ENCODE measurements around the gene GSK3B. TPM values are rescaled to one million over a fixed set of nuclear protein-coding genes. Genes with fewer than 3 reads are reported as not detected.

GSK3B gene
- polyA plus RNA-seq, 1 donor (not counting 4 experiments of a cell fraction or from before 2014, with no cell fraction given) = 73.3 TPM

- Histone ChIP-seq H3K9ac (ENCODE audit: control insufficient read depth, extremely low read depth, insufficient read depth, low read length) (no peak overlapping the region), H3K27ac (ENCODE audit: control insufficient read depth, insufficient read depth, low read length) (no peak overlapping the region)
Observed at GRCh38 chr3:120047686-120048085, 46.6 kb downstream of the GSK3B start.

GRCh38 chr3:120040813-120041377 lies 53.4 kb downstream of the GSK3B start:
- FAIRE-seq = no peak
- no peak overlapping the region for H3K9ac ChIP-seq (ENCODE audit: control insufficient read depth, extremely low read depth, insufficient read depth, low read length)
- no peaks in the 10 kb centered on the region for H3K9me1 ChIP-seq (ENCODE audit: control insufficient read depth, extremely low read depth, insufficient read depth, low read length)
- H3K9me3 ChIP-seq (ENCODE audit: control insufficient read depth, low read depth, low read length) = peaks cover 22% of the 10 kb centered on the region
- no peaks in the 10 kb centered on the region for H3K4me1 ChIP-seq (ENCODE audit: control insufficient read depth, extremely low read depth, insufficient read depth, low read length)
- H3K4me3 ChIP-seq (ENCODE audit: control insufficient read depth in 2 of 3, extremely low read depth in 1 of 3, insufficient read depth in 2 of 3, low read depth in 1 of 3, low read length in 3 of 3) = no peak overlapping the region
- no peak overlapping the region for H3K27ac ChIP-seq (ENCODE audit: control insufficient read depth, insufficient read depth, low read length)
- H4K20me1 ChIP-seq (ENCODE audit: control insufficient read depth, extremely low read depth, insufficient read depth, low read length) = peaks cover 29% of the 10 kb centered on the region
- H3K79me2 ChIP-seq (ENCODE audit: control insufficient read depth, insufficient read depth, low read length) = peaks cover 100% of the 10 kb centered on the region
- H3K36me3 ChIP-seq (ENCODE audit: control insufficient read depth in 2 of 2, extremely low read depth in 1 of 2, insufficient read depth in 2 of 2, low read length in 2 of 2) = peaks cover 5 to 16% of the 10 kb centered on the region in 2 experiments
- TF ChIP-seq EZH2 (IDR thresholded peaks at IDR 0.05; ENCODE audit: low read length) (no peak), CTCF (optimal IDR thresholded peaks at IDR 0.05 in 1 of 3, IDR thresholded peaks at IDR 0.05 in 1 of 3, conservative IDR thresholded peaks at IDR 0.05 in 1 of 3; ENCODE audit: extremely low read depth in 1 of 3, insufficient read depth in 2 of 3, low read length in 3 of 3) (no peak)
- DNase-seq (ENCODE audit: low read depth, low spot score) = no peak
- dilution Hi-C loops (cut with MboI; ENCODE audit: extremely low pct_ligation_motif_present, low sequenced_read_pairs) = no loop called here
- H3K27me3 ChIP-seq (ENCODE audit: control insufficient read depth, extremely low read depth, insufficient read depth, low read length) = no peaks in the 10 kb centered on the region
- H3K4me2 ChIP-seq (ENCODE audit: control insufficient read depth, extremely low read depth, insufficient read depth, low read depth, low read length) = no peak overlapping the region
- no peak overlapping the region for H2AFZ ChIP-seq (ENCODE audit: control insufficient read depth, low read length)

More at GRCh38 chr3:120047686-120048085, 46.6 kb downstream of the GSK3B start:
- H3K4me2 ChIP-seq (ENCODE audit: control insufficient read depth, extremely low read depth, insufficient read depth, low read depth, low read length) = no peak overlapping the region
- peaks cover 27% of the 10 kb centered on the region for H4K20me1 ChIP-seq (ENCODE audit: control insufficient read depth, extremely low read depth, insufficient read depth, low read length)
- dilution Hi-C loops (cut with MboI; ENCODE audit: extremely low pct_ligation_motif_present, low sequenced_read_pairs) = no loop called here
- H3K79me2 ChIP-seq (ENCODE audit: control insufficient read depth, insufficient read depth, low read length) = peaks cover 100% of the 10 kb centered on the region
- H3K4me3 ChIP-seq (ENCODE audit: control insufficient read depth in 2 of 3, extremely low read depth in 1 of 3, insufficient read depth in 2 of 3, low read depth in 1 of 3, low read length in 3 of 3) = no peak overlapping the region
- no peak overlapping the region for H2AFZ ChIP-seq (ENCODE audit: control insufficient read depth, low read length)
- TF ChIP-seq CTCF (optimal IDR thresholded peaks at IDR 0.05 in 1 of 3, IDR thresholded peaks at IDR 0.05 in 1 of 3, conservative IDR thresholded peaks at IDR 0.05 in 1 of 3; ENCODE audit: extremely low read depth in 1 of 3, insufficient read depth in 2 of 3, low read length in 3 of 3) (no peak), EZH2 (IDR thresholded peaks at IDR 0.05; ENCODE audit: low read length) (no peak)
- H3K9me3 ChIP-seq (ENCODE audit: control insufficient read depth, low read depth, low read length) = peaks cover 5% of the 10 kb centered on the region
- H3K27me3 ChIP-seq (ENCODE audit: control insufficient read depth, extremely low read depth, insufficient read depth, low read length) = no peaks in the 10 kb centered on the region
- H3K4me1 ChIP-seq (ENCODE audit: control insufficient read depth, extremely low read depth, insufficient read depth, low read length) = peaks cover 10% of the 10 kb centered on the region
- FAIRE-seq (peak; percentile 59), DNase-seq (ENCODE audit: low read depth, low spot score) (no peak)
- no peaks in the 10 kb centered on the region for H3K9me1 ChIP-seq (ENCODE audit: control insufficient read depth, extremely low read depth, insufficient read depth, low read length)
- H3K36me3 ChIP-seq (ENCODE audit: control insufficient read depth in 2 of 2, extremely low read depth in 1 of 2, insufficient read depth in 2 of 2, low read length in 2 of 2) = peaks cover 0 to 3% of the 10 kb centered on the region in 2 experiments
